ENCODE results near the gene SMC4. TPM values are rescaled to one million over a fixed set of nuclear protein-coding genes. Genes with fewer than 3 reads are reported as not detected.

SMC4 gene
- total and polyA plus RNA-seq, 2 of the 13 experiments (the other 11 are each of a cell fraction or from before 2014, with no cell fraction given): 19.2 to 74.3 TPM

DNA sequence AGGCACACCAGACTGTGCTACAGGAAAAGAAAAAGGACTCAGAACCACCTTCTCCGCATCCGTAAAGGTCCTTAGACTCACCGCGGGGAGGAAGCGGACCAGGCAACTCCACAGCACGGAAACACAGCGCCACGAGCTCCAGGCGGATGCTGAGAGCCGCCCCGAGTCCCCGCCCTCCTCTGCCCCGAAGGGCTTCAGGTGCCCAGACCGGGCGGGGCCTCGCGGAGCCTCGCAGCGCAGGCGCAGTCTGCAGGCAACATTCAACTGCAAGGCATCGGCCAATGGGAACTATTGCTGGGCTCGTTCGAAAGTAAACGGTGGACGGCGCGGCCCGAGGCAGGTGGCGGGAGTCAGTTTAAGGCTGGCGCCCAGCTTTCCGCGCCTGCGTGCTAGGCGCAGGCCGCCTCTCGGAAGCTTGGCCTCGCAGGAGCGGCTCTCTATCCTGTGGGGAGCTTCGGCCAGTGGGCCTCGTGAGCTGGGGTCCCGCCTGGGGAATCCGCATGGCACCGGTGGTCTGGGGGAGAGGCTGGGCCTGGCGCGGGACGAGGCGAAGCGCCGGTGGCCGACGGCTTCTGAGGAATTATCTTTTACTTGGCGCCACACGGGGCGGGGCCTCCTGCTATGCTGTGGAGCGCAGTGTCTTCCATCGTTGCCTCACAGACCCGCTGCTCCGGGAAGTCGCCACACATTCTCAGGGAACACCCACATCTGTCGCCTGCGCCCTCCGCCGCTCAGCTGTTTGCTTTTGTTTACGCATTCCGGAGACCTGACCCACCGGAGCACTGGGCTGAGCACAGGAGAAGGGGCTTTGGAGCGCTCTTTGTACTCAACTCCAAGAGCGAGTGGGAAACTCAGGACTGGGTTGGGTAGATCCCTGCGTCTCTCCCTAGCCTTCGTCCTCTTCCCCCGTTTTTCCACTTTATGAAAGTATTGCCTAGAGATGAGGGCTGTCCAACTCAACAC is 50.5 kb downstream of the SMC4 start, which contains the start of gene TRIM59 (continued):
- TF ChIP-seq, protein P1, sequence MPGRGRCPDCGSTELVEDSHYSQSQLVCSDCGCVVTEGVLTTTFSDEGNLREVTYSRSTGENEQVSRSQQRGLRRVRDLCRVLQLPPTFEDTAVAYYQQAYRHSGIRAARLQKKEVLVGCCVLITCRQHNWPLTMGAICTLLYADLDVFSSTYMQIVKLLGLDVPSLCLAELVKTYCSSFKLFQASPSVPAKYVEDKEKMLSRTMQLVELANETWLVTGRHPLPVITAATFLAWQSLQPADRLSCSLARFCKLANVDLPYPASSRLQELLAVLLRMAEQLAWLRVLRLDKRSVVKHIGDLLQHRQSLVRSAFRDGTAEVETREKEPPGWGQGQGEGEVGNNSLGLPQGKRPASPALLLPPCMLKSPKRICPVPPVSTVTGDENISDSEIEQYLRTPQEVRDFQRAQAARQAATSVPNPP (CRISPR knock-in tag; IDR thresholded peaks at IDR 0.05): no peak
- TF ChIP-seq, protein P2, sequence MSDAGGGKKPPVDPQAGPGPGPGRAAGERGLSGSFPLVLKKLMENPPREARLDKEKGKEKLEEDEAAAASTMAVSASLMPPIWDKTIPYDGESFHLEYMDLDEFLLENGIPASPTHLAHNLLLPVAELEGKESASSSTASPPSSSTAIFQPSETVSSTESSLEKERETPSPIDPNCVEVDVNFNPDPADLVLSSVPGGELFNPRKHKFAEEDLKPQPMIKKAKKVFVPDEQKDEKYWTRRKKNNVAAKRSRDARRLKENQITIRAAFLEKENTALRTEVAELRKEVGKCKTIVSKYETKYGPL (CRISPR knock-in tag; IDR thresholded peaks at IDR 0.05): no peak
- TF ChIP-seq, protein P3, sequence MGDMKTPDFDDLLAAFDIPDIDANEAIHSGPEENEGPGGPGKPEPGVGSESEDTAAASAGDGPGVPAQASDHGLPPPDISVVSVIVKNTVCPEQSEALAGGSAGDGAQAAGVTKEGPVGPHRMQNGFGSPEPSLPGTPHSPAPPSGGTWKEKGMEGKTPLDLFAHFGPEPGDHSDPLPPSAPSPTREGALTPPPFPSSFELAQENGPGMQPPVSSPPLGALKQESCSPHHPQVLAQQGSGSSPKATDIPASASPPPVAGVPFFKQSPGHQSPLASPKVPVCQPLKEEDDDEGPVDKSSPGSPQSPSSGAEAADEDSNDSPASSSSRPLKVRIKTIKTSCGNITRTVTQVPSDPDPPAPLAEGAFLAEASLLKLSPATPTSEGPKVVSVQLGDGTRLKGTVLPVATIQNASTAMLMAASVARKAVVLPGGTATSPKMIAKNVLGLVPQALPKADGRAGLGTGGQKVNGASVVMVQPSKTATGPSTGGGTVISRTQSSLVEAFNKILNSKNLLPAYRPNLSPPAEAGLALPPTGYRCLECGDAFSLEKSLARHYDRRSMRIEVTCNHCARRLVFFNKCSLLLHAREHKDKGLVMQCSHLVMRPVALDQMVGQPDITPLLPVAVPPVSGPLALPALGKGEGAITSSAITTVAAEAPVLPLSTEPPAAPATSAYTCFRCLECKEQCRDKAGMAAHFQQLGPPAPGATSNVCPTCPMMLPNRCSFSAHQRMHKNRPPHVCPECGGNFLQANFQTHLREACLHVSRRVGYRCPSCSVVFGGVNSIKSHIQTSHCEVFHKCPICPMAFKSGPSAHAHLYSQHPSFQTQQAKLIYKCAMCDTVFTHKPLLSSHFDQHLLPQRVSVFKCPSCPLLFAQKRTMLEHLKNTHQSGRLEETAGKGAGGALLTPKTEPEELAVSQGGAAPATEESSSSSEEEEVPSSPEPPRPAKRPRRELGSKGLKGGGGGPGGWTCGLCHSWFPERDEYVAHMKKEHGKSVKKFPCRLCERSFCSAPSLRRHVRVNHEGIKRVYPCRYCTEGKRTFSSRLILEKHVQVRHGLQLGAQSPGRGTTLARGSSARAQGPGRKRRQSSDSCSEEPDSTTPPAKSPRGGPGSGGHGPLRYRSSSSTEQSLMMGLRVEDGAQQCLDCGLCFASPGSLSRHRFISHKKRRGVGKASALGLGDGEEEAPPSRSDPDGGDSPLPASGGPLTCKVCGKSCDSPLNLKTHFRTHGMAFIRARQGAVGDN (CRISPR knock-in tag; IDR thresholded peaks at IDR 0.05): peak; percentile 76
- TF ChIP-seq SP5 (CRISPR knock-in tag; IDR thresholded peaks at IDR 0.05; ENCODE audit: borderline replicate concordance, low read depth) (no peak), PITX1 (CRISPR knock-in tag; IDR thresholded peaks at IDR 0.05) (no peak), BATF2 (CRISPR knock-in tag; IDR thresholded peaks at IDR 0.05) (no peak), ZNF569 (CRISPR knock-in tag; IDR thresholded peaks at IDR 0.05; ENCODE audit: borderline replicate concordance) (no peak), HINFP (CRISPR knock-in tag; IDR thresholded peaks at IDR 0.05; ENCODE audit: low read depth) (0 out of 2 replicates have a peak, but pooled peaks have one; percentile 44), ZFP36L1 (CRISPR knock-in tag; IDR thresholded peaks at IDR 0.05) (no peak)
- TF ChIP-seq, protein P4, sequence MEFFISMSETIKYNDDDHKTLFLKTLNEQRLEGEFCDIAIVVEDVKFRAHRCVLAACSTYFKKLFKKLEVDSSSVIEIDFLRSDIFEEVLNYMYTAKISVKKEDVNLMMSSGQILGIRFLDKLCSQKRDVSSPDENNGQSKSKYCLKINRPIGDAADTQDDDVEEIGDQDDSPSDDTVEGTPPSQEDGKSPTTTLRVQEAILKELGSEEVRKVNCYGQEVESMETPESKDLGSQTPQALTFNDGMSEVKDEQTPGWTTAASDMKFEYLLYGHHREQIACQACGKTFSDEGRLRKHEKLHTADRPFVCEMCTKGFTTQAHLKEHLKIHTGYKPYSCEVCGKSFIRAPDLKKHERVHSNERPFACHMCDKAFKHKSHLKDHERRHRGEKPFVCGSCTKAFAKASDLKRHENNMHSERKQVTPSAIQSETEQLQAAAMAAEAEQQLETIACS (CRISPR knock-in tag; IDR thresholded peaks at IDR 0.05): no peak
- TF ChIP-seq, protein P5, sequence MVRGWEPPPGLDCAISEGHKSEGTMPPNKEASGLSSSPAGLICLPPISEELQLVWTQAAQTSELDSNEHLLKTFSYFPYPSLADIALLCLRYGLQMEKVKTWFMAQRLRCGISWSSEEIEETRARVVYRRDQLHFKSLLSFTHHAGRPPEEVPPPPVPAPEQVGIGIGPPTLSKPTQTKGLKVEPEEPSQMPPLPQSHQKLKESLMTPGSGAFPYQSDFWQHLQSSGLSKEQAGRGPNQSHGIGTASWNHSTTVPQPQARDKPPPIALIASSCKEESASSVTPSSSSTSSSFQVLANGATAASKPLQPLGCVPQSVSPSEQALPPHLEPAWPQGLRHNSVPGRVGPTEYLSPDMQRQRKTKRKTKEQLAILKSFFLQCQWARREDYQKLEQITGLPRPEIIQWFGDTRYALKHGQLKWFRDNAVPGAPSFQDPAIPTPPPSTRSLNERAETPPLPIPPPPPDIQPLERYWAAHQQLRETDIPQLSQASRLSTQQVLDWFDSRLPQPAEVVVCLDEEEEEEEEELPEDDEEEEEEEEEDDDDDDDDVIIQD (CRISPR knock-in tag; IDR thresholded peaks at IDR 0.05; ENCODE audit: low read depth): peak; percentile 43; the same call in 1 of the 2 replicates
- TF ChIP-seq, protein P6, sequence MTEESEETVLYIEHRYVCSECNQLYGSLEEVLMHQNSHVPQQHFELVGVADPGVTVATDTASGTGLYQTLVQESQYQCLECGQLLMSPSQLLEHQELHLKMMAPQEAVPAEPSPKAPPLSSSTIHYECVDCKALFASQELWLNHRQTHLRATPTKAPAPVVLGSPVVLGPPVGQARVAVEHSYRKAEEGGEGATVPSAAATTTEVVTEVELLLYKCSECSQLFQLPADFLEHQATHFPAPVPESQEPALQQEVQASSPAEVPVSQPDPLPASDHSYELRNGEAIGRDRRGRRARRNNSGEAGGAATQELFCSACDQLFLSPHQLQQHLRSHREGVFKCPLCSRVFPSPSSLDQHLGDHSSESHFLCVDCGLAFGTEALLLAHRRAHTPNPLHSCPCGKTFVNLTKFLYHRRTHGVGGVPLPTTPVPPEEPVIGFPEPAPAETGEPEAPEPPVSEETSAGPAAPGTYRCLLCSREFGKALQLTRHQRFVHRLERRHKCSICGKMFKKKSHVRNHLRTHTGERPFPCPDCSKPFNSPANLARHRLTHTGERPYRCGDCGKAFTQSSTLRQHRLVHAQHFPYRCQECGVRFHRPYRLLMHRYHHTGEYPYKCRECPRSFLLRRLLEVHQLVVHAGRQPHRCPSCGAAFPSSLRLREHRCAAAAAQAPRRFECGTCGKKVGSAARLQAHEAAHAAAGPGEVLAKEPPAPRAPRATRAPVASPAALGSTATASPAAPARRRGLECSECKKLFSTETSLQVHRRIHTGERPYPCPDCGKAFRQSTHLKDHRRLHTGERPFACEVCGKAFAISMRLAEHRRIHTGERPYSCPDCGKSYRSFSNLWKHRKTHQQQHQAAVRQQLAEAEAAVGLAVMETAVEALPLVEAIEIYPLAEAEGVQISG (CRISPR knock-in tag; IDR thresholded peaks at IDR 0.05): no peak
